H9 (cell line): Measurements from ENCODE around the gene MCU. TPM values are rescaled to one million over a fixed set of nuclear protein-coding genes. Genes with fewer than 3 reads are reported as not detected.

Source experiments
- DNase-seq: peaks from one replicate; pipeline ENCODE4 v3.0.0-alpha.2; 2017
- H2AFZ ChIP-seq: one replicate; pipeline ENCODE4 v1.6.1; 2013; ENCODE audit warnings: mild to moderate bottlenecking, low read length, control low read depth, moderate library complexity
- H2AK5ac ChIP-seq: 2 replicates; pipeline ENCODE4 v1.6.1; 2013; ENCODE audit warnings: low read length, control low read depth, mixed read lengths; ENCODE audit not compliant: insufficient read length
- H2BK120ac ChIP-seq: one replicate; pipeline ENCODE4 v1.6.1; 2013; ENCODE audit warnings: low read depth, mild to moderate bottlenecking, low read length, control low read depth, inconsistent platforms; ENCODE audit not compliant: poor library complexity, severe bottlenecking
- H2BK12ac ChIP-seq: 2 replicates; pipeline ENCODE4 v1.6.1; 2013; ENCODE audit warnings: low read length, control low read depth, mixed read lengths, low read depth; ENCODE audit not compliant: insufficient read length
- H2BK15ac ChIP-seq: 2 replicates; pipeline ENCODE4 v1.6.1; 2013; ENCODE audit warnings: low read depth, low read length, control low read depth
- H2BK20ac ChIP-seq: one replicate; pipeline ENCODE4 v1.6.1; 2013; ENCODE audit warnings: low read depth, mild to moderate bottlenecking, low read length, control low read depth, inconsistent platforms; ENCODE audit not compliant: poor library complexity, severe bottlenecking
- H2BK5ac ChIP-seq: 2 replicates; pipeline ENCODE4 v1.6.1; 2013; ENCODE audit warnings: low read length, control low read depth, mixed read lengths; ENCODE audit not compliant: insufficient read length
- H3K14ac ChIP-seq: 2 replicates; pipeline ENCODE4 v1.6.1; 2013; ENCODE audit warnings: low read length, control low read depth; ENCODE audit not compliant: insufficient read depth
- H3K18ac ChIP-seq: 2 replicates; pipeline ENCODE4 v1.6.1; 2013; ENCODE audit warnings: low read depth, mild to moderate bottlenecking, mixed read lengths, low read length, control low read depth; ENCODE audit not compliant: insufficient read length
- H3K23ac ChIP-seq: 2 replicates; pipeline ENCODE4 v1.6.1; 2013; ENCODE audit warnings: low read length, control low read depth, mixed read lengths, low read depth; ENCODE audit not compliant: insufficient read length
- H3K23me2 ChIP-seq: 2 replicates; pipeline ENCODE4 v1.6.1; 2013; ENCODE audit warnings: low read depth, mild to moderate bottlenecking, mixed read lengths, low read length, control low read depth; ENCODE audit not compliant: insufficient read length, poor library complexity, severe bottlenecking
- H3K27ac ChIP-seq: 2 replicates; pipeline ENCODE4 v1.5.1; 2013; ENCODE audit warnings: low read length, control low read depth, mixed read lengths, low read depth; ENCODE audit not compliant: insufficient read length
- H3K27me3 ChIP-seq: 2 replicates; pipeline ENCODE4 v1.6.1; 2013; ENCODE audit warnings: low read length, control low read depth, inconsistent platforms; ENCODE audit not compliant: insufficient read depth
- H3K4ac ChIP-seq: 2 replicates; pipeline ENCODE4 v1.6.1; 2013; ENCODE audit warnings: low read depth, mild to moderate bottlenecking, control low read depth, inconsistent platforms, low read length, moderate library complexity
- H3K4me1 ChIP-seq: 2 replicates; pipeline ENCODE4 v1.6.1; 2013; ENCODE audit warnings: low read length, control low read depth, inconsistent platforms; ENCODE audit not compliant: insufficient read depth
- H3K4me2 ChIP-seq: 2 replicates; pipeline ENCODE4 v1.6.1; 2013; ENCODE audit warnings: low read length, control low read depth, mixed read lengths; ENCODE audit not compliant: insufficient read length, insufficient read depth
- H3K56ac ChIP-seq: 2 replicates; pipeline ENCODE4 v1.6.1; 2013; ENCODE audit warnings: low read depth, mild to moderate bottlenecking, mixed read lengths, low read length, control low read depth; ENCODE audit not compliant: insufficient read length
- H3K79me1 ChIP-seq: 2 replicates; pipeline ENCODE4 v1.6.1; 2013; ENCODE audit warnings: low read depth, mild to moderate bottlenecking, moderate library complexity, low read length, control low read depth, inconsistent platforms; ENCODE audit not compliant: insufficient read depth, poor library complexity, severe bottlenecking
- H3K79me2 ChIP-seq: 2 replicates; pipeline ENCODE4 v1.6.1; 2013; ENCODE audit warnings: low read length, control low read depth, inconsistent platforms; ENCODE audit not compliant: insufficient read depth
- H3K9ac ChIP-seq: 2 replicates; pipeline ENCODE4 v1.6.1; 2013; ENCODE audit warnings: low read length, control low read depth, mixed read lengths; ENCODE audit not compliant: insufficient read length; ENCODE audit errors: extremely low read depth
- H3K9me3 ChIP-seq: one replicate; pipeline ENCODE4 v1.6.1; 2013; ENCODE audit warnings: low read depth, low read length, inconsistent platforms; ENCODE audit not compliant: control insufficient read depth
- H3T11ph ChIP-seq: one replicate; pipeline ENCODE4 v1.6.1; 2013; ENCODE audit warnings: mild to moderate bottlenecking, low read length, control low read depth, inconsistent platforms
- H4K20me1 ChIP-seq: one replicate; pipeline ENCODE4 v1.6.1; 2013; ENCODE audit not compliant: control insufficient read depth, insufficient read length, insufficient read depth
- H4K5ac ChIP-seq: 2 replicates; pipeline ENCODE4 v1.6.1; 2013; ENCODE audit warnings: low read depth, mild to moderate bottlenecking, mixed read lengths, low read length, control low read depth; ENCODE audit not compliant: insufficient read length
- H4K8ac ChIP-seq: replicated peaks from 2 replicates; pipeline ENCODE4 v1.6.1; 2013; ENCODE audit warnings: low read length, control low read depth, mixed read lengths, low read depth; ENCODE audit not compliant: insufficient read length
- H4K91ac ChIP-seq: 2 replicates; pipeline ENCODE4 v1.6.1; 2013; ENCODE audit warnings: low read depth, mild to moderate bottlenecking, moderate library complexity, mixed read lengths, low read length, control low read depth; ENCODE audit not compliant: insufficient read length
- H3K27ac Mint-ChIP-seq, 3 experiments: 2 replicates in 2 of 3; 3 replicates in 1 of 3; pipeline ENCODE4 v1.8.0; 2020 to 2021; ENCODE audit warnings: mixed read lengths in 3 of 3, mild to moderate bottlenecking in 1 of 3, moderate library complexity in 1 of 3
- H3K27me3 Mint-ChIP-seq: 2 replicates; pipeline ENCODE4 v1.8.0; 2021; ENCODE audit warnings: low read depth, mild to moderate bottlenecking, moderate library complexity, mixed read lengths
- H3K36me3 Mint-ChIP-seq, 3 experiments: 2 replicates in 2 of 3; 3 replicates in 1 of 3; pipeline ENCODE4 v1.8.0; 2020 to 2021; ENCODE audit warnings: low read depth in 3 of 3, mixed read lengths in 3 of 3; ENCODE audit not compliant: insufficient read depth in 1 of 3
- H3K4me1 Mint-ChIP-seq, 2 experiments: 2 replicates each; pipeline ENCODE4 v1.8.0; 2020; ENCODE audit warnings: mixed read lengths in 2 of 2
- H3K4me3 Mint-ChIP-seq, 2 experiments: 2 replicates in 1 of 2; 3 replicates in 1 of 2; pipeline ENCODE4 v1.8.0; 2020 to 2021; ENCODE audit warnings: mild to moderate bottlenecking in 2 of 2, mixed read lengths in 2 of 2, moderate library complexity in 1 of 2
- H3K9me3 Mint-ChIP-seq, 2 experiments: 2 replicates in 1 of 2; 3 replicates in 1 of 2; pipeline ENCODE4 v1.8.0; 2020; ENCODE audit warnings: mild to moderate bottlenecking in 2 of 2, mixed read lengths in 2 of 2, moderate library complexity in 1 of 2
- WGBS: extraction: QIAGEN DNeasy Blood & Tissue Kit; methylation state at CpG from one replicate; pipeline ENCODE4 v1.1.7; 2013; ENCODE audit warnings: missing lambda C conversion rate, low lambda C conversion rate, mixed read lengths; ENCODE audit not compliant: insufficient read length; ENCODE audit errors: extremely low coverage; 5-methylcytosine and 5-hydroxymethylcytosine counted together
- total RNA-seq: library from RNA; stranded (reverse); gene quantifications from 2 replicates; pipeline ENCODE4 v1.2.1, GENCODE V29; 2021
- TF ChIP-seq, protein P1 (sequence below): fragments of 200-600 bp; sonication (generic); conservative IDR thresholded peaks from 3 replicates; pipeline ENCODE4 v1.8.0; 2021; ENCODE audit warnings: antibody characterized with exemption, mild to moderate bottlenecking

The MCU gene
- total RNA-seq, 1 experiment from 2014 or later = 36.6 TPM

DNA sequence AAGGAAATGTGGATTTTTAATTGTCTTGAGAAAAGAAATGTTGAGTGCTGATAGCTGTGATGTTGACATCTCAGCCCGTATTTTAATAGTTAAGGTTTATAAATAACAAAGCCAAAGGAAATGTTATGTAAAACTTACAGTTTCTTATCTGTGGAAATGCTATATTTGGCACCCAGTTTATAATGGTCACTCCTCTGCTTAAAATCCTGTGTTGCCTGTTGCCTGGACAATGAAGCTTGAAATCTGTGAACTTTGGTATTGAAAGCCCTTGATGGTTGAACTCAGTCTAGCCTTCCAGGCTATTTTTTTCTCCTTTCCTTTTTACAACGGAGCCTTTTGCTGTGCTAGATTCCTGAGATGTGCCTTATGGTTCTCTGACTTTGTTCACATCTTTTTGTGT, 46.5 kb downstream of the MCU start:
- Histone ChIP-seq H2BK5ac (no peak overlapping the region), H3K27me3 (no peaks in the 10 kb centered on the region), H3K14ac (no peak overlapping the region; the same call in 1 of the 2 replicates), H3T11ph (no peak overlapping the region), H4K91ac (no peak overlapping the region), H3K79me1 (peaks cover 2% of the 10 kb centered on the region), H2BK120ac (no peak overlapping the region), H4K5ac (no peak overlapping the region), H3K4me1 (no peaks in the 10 kb centered on the region; the same call in 1 of the 2 replicates), H3K9me3 (no peaks in the 10 kb centered on the region), H2BK15ac (no peak overlapping the region), H3K4ac (no peak overlapping the region), H4K20me1 (no peaks in the 10 kb centered on the region), H2AK5ac (no peak overlapping the region), H2BK12ac (no peak overlapping the region), H3K18ac (no peak overlapping the region), H3K23ac (no peak overlapping the region), H4K8ac (no peak overlapping the region), H3K9ac (no peak overlapping the region), H3K4me2 (no peak overlapping the region), H3K27ac (no peak overlapping the region), H2AFZ (no peak overlapping the region), H2BK20ac (no peak overlapping the region), H3K56ac (no peak overlapping the region), H3K23me2 (no peaks in the 10 kb centered on the region), H3K79me2 (peaks cover 2% of the 10 kb centered on the region; the same call in 1 of the 2 replicates)
- TF ChIP-seq, protein P1, sequence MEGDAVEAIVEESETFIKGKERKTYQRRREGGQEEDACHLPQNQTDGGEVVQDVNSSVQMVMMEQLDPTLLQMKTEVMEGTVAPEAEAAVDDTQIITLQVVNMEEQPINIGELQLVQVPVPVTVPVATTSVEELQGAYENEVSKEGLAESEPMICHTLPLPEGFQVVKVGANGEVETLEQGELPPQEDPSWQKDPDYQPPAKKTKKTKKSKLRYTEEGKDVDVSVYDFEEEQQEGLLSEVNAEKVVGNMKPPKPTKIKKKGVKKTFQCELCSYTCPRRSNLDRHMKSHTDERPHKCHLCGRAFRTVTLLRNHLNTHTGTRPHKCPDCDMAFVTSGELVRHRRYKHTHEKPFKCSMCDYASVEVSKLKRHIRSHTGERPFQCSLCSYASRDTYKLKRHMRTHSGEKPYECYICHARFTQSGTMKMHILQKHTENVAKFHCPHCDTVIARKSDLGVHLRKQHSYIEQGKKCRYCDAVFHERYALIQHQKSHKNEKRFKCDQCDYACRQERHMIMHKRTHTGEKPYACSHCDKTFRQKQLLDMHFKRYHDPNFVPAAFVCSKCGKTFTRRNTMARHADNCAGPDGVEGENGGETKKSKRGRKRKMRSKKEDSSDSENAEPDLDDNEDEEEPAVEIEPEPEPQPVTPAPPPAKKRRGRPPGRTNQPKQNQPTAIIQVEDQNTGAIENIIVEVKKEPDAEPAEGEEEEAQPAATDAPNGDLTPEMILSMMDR = no peak
- Mint-ChIP-seq H3K36me3 (no peaks in the 10 kb centered on the region), H3K27me3 (no peaks in the 10 kb centered on the region), H3K9me3 (no peaks in the 10 kb centered on the region), H3K4me3 (no peak overlapping the region), H3K4me1 (peaks cover 16 to 36% of the 10 kb centered on the region in 2 experiments), H3K27ac (peak overlapping the region in 1 of 3 experiments; percentile 30; a peak in 2 of 7 replicates)
- no CpG with 5 or more reads among the region's 2 CpGs for WGBS
- no peak for DNase-seq
